GM18861 (cell line): ENCODE data around the gene ZBTB20.

Experiments
- ATAC-seq: cut with Tn5 transposase; IDR thresholded peaks from one replicate; pipeline ENCODE4 v1.9.1; 2021; ENCODE audit not compliant: unreplicated experiment

Gene ZBTB20

GRCh38 chr3:114877378-114878113 lies 269.5 kb downstream of the ZBTB20 start:
- ATAC-seq = no peak

DNA sequence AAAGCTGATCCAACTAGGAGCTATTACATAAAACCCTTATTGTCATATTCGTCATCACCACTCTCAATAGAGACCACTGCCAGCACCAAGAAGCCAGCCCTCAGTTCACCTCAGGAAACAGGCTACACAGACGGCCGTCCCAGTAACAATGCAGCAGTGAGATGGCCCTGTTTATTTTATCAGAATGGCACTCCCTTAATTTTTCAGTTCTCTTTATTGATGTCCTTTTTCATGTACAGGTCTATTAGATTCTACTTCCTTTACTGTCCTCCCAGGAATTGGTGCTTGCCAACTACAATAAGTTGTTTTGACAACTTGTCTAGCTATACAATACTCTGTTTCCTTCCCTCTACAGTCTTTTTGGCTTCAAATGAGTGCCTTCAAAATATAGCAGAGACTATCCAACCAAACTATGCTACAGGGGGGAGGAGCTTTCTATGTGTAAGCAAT lies 272.5 kb downstream of the ZBTB20 start:
- ATAC-seq = no peak

GRCh38 chr3:114873591-114873990 lies 273.5 kb downstream of the ZBTB20 start:
- ATAC-seq = no peak

- ATAC-seq = no peak
Measured at GRCh38 chr3:114872588-114872987, 274.5 kb downstream of the ZBTB20 start.

DNA sequence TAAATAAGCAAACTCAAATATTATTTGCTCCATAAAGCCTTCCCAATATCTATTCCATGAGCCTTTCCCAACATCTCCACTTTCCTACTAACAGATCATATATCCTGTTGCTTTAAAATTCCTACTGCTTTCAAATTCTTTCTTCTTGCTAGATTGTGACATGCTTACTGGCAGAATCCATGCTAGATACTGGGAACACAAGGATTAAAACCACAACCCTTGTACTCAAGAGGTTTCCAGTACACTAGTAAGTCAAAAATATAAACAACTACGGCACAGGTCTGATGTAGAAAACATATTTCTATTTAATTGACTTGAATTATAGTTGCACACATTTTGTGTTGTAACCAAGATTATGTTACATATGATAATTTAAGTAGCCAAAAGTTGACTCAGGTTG lies 275.0 kb downstream of the ZBTB20 start:
- no peak for ATAC-seq

DNA sequence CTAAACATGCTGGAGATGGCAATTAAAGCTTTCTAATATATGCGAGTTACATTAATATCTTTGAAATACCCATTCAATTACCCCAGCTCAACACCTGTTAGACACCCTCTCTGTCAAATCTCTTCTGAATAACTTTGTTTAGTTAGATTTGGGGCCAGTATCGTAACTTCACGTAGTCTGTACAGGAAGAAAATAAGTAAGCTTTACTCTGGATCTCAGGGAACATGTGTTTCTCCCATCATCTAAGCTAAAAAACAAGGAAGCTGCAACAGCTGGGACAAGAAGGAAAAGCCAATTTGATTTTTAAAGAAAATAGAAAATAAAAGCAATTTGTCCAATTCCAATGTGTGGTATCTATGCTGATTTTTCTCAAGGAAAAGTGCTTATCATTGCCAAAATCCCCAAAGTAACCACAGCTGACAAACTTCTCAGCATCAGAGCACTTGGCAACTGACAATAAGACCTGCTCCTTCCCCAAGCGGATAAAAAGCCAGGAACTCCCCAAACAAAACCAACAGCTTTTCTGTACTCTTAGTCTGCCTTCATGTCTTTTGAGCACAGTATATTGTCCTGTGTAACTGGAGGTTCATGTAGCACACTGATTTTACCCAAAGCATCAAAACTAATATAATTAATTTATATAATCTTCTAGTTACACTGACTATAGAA lies 279.1 kb downstream of the ZBTB20 start:
- ATAC-seq = no peak

DNA sequence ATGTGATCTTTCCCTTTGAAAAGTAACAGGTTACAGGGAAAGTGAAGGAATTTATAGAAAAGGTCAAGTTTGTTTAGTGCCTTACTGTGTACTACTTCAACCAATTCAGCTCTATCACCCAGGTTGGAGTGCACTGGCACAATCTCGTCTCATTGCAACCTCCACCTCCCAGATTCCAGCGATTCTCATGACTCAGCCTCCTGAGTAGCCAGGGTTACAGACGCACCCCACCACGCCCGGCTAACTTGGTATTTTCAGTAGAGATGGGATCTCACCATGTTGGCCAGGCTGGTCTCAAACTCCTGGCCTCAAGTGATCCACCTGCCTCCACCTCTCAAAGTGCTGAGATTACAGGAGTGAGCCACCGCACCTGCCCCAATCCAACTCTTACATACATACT lies 279.7 kb downstream of the ZBTB20 start:
- no peak for ATAC-seq

DNA sequence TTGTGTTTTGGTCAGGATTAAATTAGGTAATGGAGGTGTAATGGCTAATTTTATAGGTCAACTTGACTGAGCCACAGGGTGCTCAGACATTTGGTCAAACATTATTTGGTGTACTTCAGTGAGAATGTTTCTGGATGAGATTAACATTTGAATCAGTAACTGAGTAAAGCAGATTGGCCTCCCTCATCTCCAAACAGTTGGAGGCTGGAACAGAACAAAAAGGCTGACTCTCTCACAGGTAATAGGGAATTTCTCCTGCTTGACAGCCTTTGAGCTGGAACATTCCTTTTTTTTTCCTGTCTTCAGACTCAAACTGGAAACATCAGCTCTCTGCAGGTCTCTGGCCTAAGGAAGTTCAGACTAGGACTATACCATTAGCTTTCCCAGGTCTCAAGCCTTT lies 280.7 kb downstream of the ZBTB20 start:
- ATAC-seq = no peak

DNA sequence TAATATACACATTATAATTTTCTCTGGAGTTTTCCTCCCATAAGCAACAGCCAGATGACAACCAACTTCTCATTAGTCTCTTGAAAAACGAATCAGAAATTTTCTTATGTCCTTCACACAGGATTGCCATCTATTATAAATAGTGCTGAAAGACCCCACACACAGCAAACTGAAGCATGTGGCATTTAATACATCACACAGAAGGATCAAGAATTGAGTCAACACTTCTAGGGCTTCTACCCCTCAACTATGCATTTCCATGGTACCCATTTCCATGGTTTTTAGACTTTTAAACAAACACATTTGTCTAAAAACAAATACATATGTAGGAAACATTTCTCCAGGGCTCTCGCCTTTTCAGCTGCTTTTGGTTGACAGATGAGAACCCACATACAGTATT lies 282.1 kb downstream of the ZBTB20 start:
- ATAC-seq = no peak

- ATAC-seq = no peak
Measured at GRCh38 chr3:114863848-114864247, 283.2 kb downstream of the ZBTB20 start.

- no peak for ATAC-seq
Measured at GRCh38 chr3:114861666-114862065, 285.4 kb downstream of the ZBTB20 start.

DNA sequence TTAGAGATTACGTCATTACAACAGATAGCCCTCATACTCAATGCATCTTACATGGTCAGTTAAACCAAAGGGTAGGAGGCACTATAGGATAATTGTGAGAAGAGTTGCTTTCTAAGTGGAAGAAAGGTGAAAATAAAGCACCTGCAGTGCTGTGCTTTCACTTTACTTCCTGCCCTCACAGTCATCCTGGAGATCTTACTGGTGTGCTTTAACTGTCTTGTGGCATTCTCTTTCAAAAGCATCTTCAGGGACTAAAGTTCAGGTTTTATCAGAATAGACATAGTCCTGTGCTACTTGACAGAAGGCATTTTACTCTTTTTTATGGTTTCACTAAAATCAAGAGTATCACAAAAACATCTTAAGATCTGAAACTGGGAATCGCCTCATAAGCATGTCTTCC lies 286.6 kb downstream of the ZBTB20 start:
- ATAC-seq = no peak

GRCh38 chr3:114858329-114858728 lies 288.8 kb downstream of the ZBTB20 start:
- ATAC-seq = no peak

DNA sequence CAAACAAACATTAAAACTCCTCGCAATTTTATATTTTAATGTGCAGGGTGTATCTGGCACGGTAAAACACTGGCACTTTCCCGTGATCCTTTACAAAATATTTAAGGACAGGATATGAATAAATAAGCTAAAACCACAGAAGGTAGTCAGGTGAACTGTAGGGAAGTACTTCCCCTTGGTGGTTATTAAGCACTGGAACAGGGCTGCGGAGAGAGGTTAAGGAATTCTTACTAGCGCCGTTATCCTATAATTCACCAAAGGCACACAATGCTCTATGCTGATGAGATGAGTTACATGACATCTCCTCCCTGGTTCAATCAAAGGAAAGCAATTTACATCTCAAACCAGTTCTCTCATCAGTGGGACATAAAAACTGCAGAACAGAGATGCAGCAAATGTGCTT lies 289.8 kb downstream of the ZBTB20 start:
- ATAC-seq = no peak

DNA sequence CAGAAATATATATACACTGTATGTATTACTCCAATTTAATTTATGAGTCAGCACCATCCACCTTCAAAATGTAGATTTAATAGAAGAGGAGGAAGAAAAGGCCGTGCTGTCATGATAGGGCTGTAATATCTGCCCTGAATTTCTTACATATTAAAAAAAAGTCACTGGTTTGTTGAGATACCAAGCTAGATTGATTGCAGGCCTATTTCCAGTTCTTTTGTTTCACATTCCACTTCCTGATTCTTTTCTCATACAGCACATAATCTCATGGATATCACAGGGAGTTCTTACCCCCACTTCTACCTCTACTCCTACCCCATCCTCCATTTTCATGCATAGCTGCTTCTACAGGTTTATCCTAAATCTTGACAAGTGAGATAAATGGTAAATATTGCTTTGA lies 290.3 kb downstream of the ZBTB20 start:
- ATAC-seq = no peak

GRCh38 chr3:114855839-114856238 lies 291.2 kb downstream of the ZBTB20 start:
- ATAC-seq = no peak

DNA sequence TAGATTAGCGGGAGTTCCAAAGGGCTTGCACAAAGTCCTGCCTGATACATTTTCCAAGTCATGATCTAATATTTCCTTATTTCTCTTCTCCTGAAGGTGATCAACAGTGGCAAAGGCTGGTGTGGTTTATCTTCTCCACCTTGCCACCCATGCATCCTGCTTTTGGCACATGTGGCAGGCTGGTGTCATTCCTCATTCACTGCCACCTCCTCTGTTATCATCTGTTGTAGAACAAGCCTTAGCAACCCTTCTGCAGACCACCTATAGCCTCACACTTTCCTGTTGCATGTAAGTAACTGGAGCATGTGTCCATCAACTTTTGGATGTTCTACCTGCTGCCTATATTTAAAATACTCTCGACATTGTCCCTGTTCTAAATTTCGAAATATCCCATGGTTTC lies 294.1 kb downstream of the ZBTB20 start:
- no peak for ATAC-seq

DNA sequence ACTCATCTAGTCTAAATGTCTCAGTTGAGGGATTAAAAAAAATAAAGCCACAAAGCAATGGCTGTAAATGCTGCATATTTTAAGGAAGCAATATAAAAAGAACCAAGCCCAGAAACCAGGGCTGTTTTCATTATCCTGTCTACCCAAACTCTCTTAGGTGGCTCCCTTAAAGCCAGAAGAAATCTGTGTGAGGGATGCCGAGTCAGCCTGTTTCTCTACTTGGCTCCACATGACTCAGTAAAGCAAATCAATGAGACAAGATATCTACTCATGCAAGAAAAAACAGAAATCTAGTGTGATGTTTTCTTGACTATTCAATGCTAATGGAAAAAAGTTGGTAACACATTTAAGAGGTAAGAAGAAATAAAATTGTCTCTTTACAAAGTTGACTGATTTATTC lies 296.2 kb downstream of the ZBTB20 start:
- ATAC-seq = no peak

- ATAC-seq = no peak
Measured at GRCh38 chr3:114848643-114849350, 298.3 kb downstream of the ZBTB20 start.

GRCh38 chr3:114848082-114848481 lies 299.0 kb downstream of the ZBTB20 start:
- no peak for ATAC-seq

DNA sequence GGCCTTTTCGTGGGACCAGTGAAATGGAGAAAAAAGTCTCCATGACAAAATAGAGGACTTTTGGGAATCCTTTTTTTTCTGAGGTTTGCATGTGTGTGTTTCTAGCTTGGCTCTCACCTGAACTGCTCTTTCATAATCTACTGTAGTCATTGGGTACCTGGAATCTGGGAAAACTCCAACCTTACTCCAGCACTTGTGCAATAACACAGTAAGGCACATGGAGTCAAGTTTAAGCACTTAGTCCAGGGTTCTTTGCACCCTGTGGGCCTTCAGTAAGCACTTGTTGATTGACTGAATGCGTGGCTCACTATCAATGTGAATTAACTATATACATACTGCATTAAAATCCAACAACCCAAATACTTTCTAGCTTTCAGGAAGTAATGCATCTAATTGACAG lies 299.5 kb downstream of the ZBTB20 start:
- ATAC-seq = no peak

GRCh38 chr3:114846779-114847178 lies 300.3 kb downstream of the ZBTB20 start:
- no peak for ATAC-seq
